MM.1S (cell line): Measurements from ENCODE around the gene KCNQ1.

Experiments
- DNase-seq: peaks from one replicate; pipeline ENCODE4 v3.0.0-alpha.2; 2015
- H2AFZ ChIP-seq: fragments of 300-600 bp; sonication (generic); 2 replicates; pipeline ENCODE4 v1.6.0; 2016; ENCODE audit warnings: antibody characterized with exemption, low read length
- H3F3A ChIP-seq: fragments of 300-600 bp; sonication (generic); 2 replicates; pipeline ENCODE4 v1.6.1; 2016; ENCODE audit warnings: mild to moderate bottlenecking, antibody characterized with exemption, low read length, moderate library complexity, mixed read lengths; ENCODE audit not compliant: insufficient read depth
- H3K27ac ChIP-seq: fragments of 300-600 bp; sonication (generic); 2 replicates; pipeline ENCODE4 v1.5.1; 2016; ENCODE audit warnings: mild to moderate bottlenecking, low read length
- H3K27me3 ChIP-seq: fragments of 300-600 bp; sonication (generic); replicated peaks from 2 replicates; pipeline ENCODE4 v1.6.0; 2016; ENCODE audit warnings: low read length; ENCODE audit not compliant: insufficient read depth
- H3K36me3 ChIP-seq: fragments of 300-600 bp; sonication (generic); replicated peaks from 2 replicates; pipeline ENCODE4 v1.6.1; 2016; ENCODE audit warnings: mild to moderate bottlenecking, low read length, mixed read lengths; ENCODE audit not compliant: insufficient read depth
- H3K4me1 ChIP-seq: fragments of 300-600 bp; sonication (generic); 2 replicates; pipeline ENCODE4 v1.6.1; 2016; ENCODE audit warnings: low read length, mixed read lengths
- H3K4me2 ChIP-seq: fragments of 300-600 bp; sonication (generic); 2 replicates; pipeline ENCODE4 v1.6.0; 2016; ENCODE audit warnings: low read depth, low read length
- H3K4me3 ChIP-seq: fragments of 300-600 bp; sonication (generic); 2 replicates; pipeline ENCODE4 v1.5.1; 2016; ENCODE audit warnings: low read length, mixed read lengths
- H3K79me2 ChIP-seq: fragments of 300-600 bp; sonication (generic); 2 replicates; pipeline ENCODE4 v1.6.1; 2016; ENCODE audit warnings: mixed run types, low read length, mixed read lengths
- H3K9ac ChIP-seq: fragments of 300-600 bp; sonication (generic); 2 replicates; pipeline ENCODE4 v1.6.1; 2016; ENCODE audit warnings: low read length, mixed read lengths
- H3K9me2 ChIP-seq: fragments of 300-600 bp; sonication (generic); replicated peaks from 2 replicates; pipeline ENCODE4 v1.6.1; 2016; ENCODE audit warnings: mild to moderate bottlenecking, low read length, mixed read lengths; ENCODE audit not compliant: insufficient read depth
- H3K9me3 ChIP-seq: fragments of 300-600 bp; sonication (generic); replicated peaks from 2 replicates; pipeline ENCODE4 v1.6.1; 2016; ENCODE audit warnings: mild to moderate bottlenecking, low read length, mixed read lengths; ENCODE audit not compliant: insufficient read depth
- H4K20me1 ChIP-seq: fragments of 300-600 bp; sonication (generic); 2 replicates; pipeline ENCODE4 v1.6.1; 2016; ENCODE audit warnings: mild to moderate bottlenecking, low read length, moderate library complexity, mixed read lengths; ENCODE audit not compliant: insufficient read depth
- CTCF ChIP-seq: fragments of 300-600 bp; sonication (generic); IDR thresholded peaks from 2 replicates; pipeline ENCODE4 v1.5.1; 2016; ENCODE audit warnings: antibody characterized with exemption, low read length, mixed read lengths
- EZH2 ChIP-seq: fragments of 300-600 bp; sonication (generic); optimal IDR thresholded peaks from 2 replicates; pipeline ENCODE3; 2017; ENCODE audit warnings: low read depth, mild to moderate bottlenecking, antibody characterized with exemption, low read length, mixed read lengths
- EZH2phosphoT487 ChIP-seq: fragments of 300-600 bp; sonication (generic); IDR thresholded peaks from 2 replicates; pipeline ENCODE4 v1.6.1; 2018; ENCODE audit warnings: antibody characterized with exemption, low read length

KCNQ1 gene

GRCh38 chr11:2666828-2667570 is 222.2 kb downstream of the KCNQ1 start:
- no peak for DNase-seq
- Histone ChIP-seq H3F3A (no peaks in the 10 kb centered on the region), H3K27ac (no peak overlapping the region), H3K9ac (no peak overlapping the region), H3K36me3 (no peaks in the 10 kb centered on the region), H3K4me3 (no peak overlapping the region), H4K20me1 (no peaks in the 10 kb centered on the region), H3K9me2 (no peaks in the 10 kb centered on the region), H2AFZ (no peak overlapping the region), H3K4me1 (no peaks in the 10 kb centered on the region), H3K4me2 (no peak overlapping the region), H3K9me3 (no peaks in the 10 kb centered on the region), H3K79me2 (no peaks in the 10 kb centered on the region), H3K27me3 (no peaks in the 10 kb centered on the region)
- TF ChIP-seq EZH2 (no peak), CTCF (no peak), EZH2phosphoT487 (no peak)

GRCh38 chr11:2667940-2668339 is 223.1 kb downstream of the KCNQ1 start:
- Histone ChIP-seq H3F3A (no peaks in the 10 kb centered on the region), H3K9me2 (no peaks in the 10 kb centered on the region), H3K27ac (no peak overlapping the region), H3K9me3 (no peaks in the 10 kb centered on the region), H3K4me2 (no peak overlapping the region), H3K79me2 (no peaks in the 10 kb centered on the region), H3K36me3 (no peaks in the 10 kb centered on the region), H3K27me3 (no peaks in the 10 kb centered on the region), H3K9ac (no peak overlapping the region), H3K4me1 (no peaks in the 10 kb centered on the region), H4K20me1 (no peaks in the 10 kb centered on the region), H3K4me3 (no peak overlapping the region), H2AFZ (no peak overlapping the region)
- DNase-seq = no peak
- no peak for TF ChIP-seq EZH2
- TF ChIP-seq EZH2phosphoT487 = no peak
- no peak for TF ChIP-seq CTCF

DNA sequence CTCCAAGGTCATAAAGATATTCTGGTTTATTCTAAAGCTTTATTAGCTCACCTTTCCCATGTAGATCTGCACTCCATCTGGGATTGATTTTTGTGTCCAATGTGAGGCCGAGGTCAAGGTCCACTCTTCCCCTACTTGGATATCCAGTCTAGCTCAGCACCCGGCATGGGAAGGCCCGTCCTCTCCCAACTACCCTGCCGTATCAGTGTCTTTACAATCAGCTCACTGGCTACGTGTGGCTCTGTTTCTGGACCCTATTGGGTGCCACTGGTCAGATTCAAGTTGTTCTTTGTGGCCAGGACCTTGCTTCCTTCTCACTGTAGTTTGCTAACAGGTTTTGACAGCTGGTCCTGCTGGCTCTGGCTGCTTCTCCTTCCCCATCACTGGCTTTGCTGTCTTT is 224.1 kb downstream of the KCNQ1 start:
- H3K27ac ChIP-seq = no peak overlapping the region
- no peak overlapping the region for H3K9ac ChIP-seq
- no peak overlapping the region for H2AFZ ChIP-seq
- TF ChIP-seq EZH2 (no peak), CTCF (no peak), EZH2phosphoT487 (no peak)
- H3K9me3 ChIP-seq = no peaks in the 10 kb centered on the region
- H3F3A ChIP-seq = no peaks in the 10 kb centered on the region
- H3K9me2 ChIP-seq = no peaks in the 10 kb centered on the region
- H3K4me2 ChIP-seq = no peak overlapping the region
- H3K36me3 ChIP-seq = no peaks in the 10 kb centered on the region
- H4K20me1 ChIP-seq = no peaks in the 10 kb centered on the region
- H3K27me3 ChIP-seq = no peaks in the 10 kb centered on the region
- no peak for DNase-seq
- H3K79me2 ChIP-seq = no peaks in the 10 kb centered on the region
- H3K4me3 ChIP-seq = no peak overlapping the region
- H3K4me1 ChIP-seq = no peaks in the 10 kb centered on the region
